ENCODE data around the gene GJC3. TPM values are rescaled to one million over a fixed set of nuclear protein-coding genes. Genes with fewer than 3 reads are reported as not detected.

GJC3 gene
- polyA plus RNA-seq, 2 of the 4 experiments (the other 2 are of a cell fraction) = 0.36 TPM; not detected in 1

GRCh38 chr7:99897322-99898022 is 31.9 kb downstream of the GJC3 start:
- ATAC-seq (no peak), FAIRE-seq (no peak), DNase-seq (ENCODE audit: low read depth in 1 of 2, low spot score in 1 of 2) (no peak)
- no peaks in the 10 kb centered on the region for H3K4me1 ChIP-seq
- no peaks in the 10 kb centered on the region for H3K9me3 ChIP-seq
- no peak overlapping the region for H3K4me2 ChIP-seq
- ChIA-PET CTCF (interaction anchor here (0.6 kb wide), 1 partner anchor 179 kb away, joined by 3 read pairs; no protein-coding TSS in a partner anchor), POLR2A (no interaction called here)
- no peak overlapping the region for H3K4me3 ChIP-seq
- 95% methylated on average over 6 of the region's 6 CpGs for WGBS (ENCODE audit: missing lambda C conversion rate)
- no peak overlapping the region for H3K27ac ChIP-seq
- no peak for TF ChIP-seq HOXB5 (CRISPR knock-in tag; IDR thresholded peaks at IDR 0.05)
- TF ChIP-seq, protein P1, sequence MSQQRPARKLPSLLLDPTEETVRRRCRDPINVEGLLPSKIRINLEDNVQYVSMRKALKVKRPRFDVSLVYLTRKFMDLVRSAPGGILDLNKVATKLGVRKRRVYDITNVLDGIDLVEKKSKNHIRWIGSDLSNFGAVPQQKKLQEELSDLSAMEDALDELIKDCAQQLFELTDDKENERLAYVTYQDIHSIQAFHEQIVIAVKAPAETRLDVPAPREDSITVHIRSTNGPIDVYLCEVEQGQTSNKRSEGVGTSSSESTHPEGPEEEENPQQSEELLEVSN (IDR thresholded peaks at IDR 0.05; ENCODE audit: borderline replicate concordance, low read depth) = no peak
- TF ChIP-seq ESRRA (IDR thresholded peaks at IDR 0.05; ENCODE audit: borderline replicate concordance, low read length) = no peak
- no peak for TF ChIP-seq HEYL (CRISPR knock-in tag; IDR thresholded peaks at IDR 0.05)

DNA sequence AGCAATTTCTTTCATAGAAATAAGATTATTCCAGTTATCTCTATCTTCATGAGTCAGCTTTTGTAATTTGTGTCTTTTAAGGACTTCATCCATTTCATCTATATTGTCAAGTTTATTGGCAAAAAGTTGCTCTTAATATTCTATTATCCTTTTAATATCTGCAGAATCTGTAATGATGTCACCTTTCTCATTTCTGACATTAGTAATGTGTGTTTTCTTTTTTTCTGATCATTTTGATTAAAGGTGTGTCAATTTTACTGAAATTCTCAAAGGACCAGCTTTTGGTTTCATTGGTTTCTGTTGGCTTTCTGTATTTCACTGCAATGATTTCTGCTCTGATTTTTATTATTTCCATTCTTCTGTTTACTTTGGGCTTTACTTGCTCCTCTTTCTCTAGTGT is 34.7 kb downstream of the GJC3 start:
- Histone ChIP-seq H3K27ac (no peak overlapping the region), H3K4me1 (no peaks in the 10 kb centered on the region), H3K4me2 (no peak overlapping the region), H3K9me3 (no peaks in the 10 kb centered on the region), H3K4me3 (no peak overlapping the region)
- TF ChIP-seq, protein P2, sequence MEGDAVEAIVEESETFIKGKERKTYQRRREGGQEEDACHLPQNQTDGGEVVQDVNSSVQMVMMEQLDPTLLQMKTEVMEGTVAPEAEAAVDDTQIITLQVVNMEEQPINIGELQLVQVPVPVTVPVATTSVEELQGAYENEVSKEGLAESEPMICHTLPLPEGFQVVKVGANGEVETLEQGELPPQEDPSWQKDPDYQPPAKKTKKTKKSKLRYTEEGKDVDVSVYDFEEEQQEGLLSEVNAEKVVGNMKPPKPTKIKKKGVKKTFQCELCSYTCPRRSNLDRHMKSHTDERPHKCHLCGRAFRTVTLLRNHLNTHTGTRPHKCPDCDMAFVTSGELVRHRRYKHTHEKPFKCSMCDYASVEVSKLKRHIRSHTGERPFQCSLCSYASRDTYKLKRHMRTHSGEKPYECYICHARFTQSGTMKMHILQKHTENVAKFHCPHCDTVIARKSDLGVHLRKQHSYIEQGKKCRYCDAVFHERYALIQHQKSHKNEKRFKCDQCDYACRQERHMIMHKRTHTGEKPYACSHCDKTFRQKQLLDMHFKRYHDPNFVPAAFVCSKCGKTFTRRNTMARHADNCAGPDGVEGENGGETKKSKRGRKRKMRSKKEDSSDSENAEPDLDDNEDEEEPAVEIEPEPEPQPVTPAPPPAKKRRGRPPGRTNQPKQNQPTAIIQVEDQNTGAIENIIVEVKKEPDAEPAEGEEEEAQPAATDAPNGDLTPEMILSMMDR (IDR thresholded peaks at IDR 0.05) = no peak
- TF ChIP-seq CBX2 (IDR thresholded peaks at IDR 0.05; ENCODE audit: borderline replicate concordance, low read depth) (no peak), PBX3 (IDR thresholded peaks at IDR 0.05) (no peak), NR3C1 (IDR thresholded peaks at IDR 0.05) (no peak), FOXS1 (CRISPR knock-in tag; IDR thresholded peaks at IDR 0.05) (no peak), KDM5A (IDR thresholded peaks at IDR 0.05) (no peak), MAFK (IDR thresholded peaks at IDR 0.05; ENCODE audit: partially characterized antibody) (no peak), CHD2 (IDR thresholded peaks at IDR 0.05; ENCODE audit: low read length, partially characterized antibody) (no peak), FOSB (CRISPR knock-in tag; IDR thresholded peaks at IDR 0.05) (no peak), TP53 (CRISPR knock-in tag; IDR thresholded peaks at IDR 0.05) (no peak)
- DNase-seq (ENCODE audit: low read depth in 1 of 2, low spot score in 1 of 2) (no peak), FAIRE-seq (no peak), ATAC-seq (no peak)
- POLR2A ChIA-PET = interaction anchor here (0.8 kb wide), 1 partner anchor 25 kb away, joined by 3 read pairs; the partner anchor contains the start of gene TRIM4
- CTCF ChIA-PET = interaction anchor here (0.6 to 1.0 kb wide), 2 partner anchors 95 to 854 kb away, joined by 3 read pairs; no protein-coding TSS in a partner anchor

DNA sequence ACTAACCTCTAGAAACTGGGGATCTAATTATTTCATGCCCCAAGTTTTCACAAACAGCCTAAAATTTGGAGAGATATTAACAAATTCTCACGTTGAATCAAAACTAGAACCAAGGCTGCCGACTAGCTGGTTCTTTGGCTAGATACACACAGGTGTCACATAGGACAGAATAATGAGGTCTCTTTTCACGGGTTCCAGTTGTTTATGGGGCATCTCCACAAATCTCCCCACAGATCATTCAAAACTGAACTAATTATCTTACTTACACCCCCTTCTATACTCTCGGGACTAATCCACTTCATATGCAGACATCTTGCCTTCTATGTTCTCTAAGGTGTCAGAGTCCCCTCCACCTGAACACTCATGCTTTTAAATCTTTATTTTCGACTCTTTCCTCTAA is 36.1 kb downstream of the GJC3 start:
- no peaks in the 10 kb centered on the region for H3K9me3 ChIP-seq
- DNase-seq (ENCODE audit: low read depth in 1 of 2, low spot score in 1 of 2) (no peak), ATAC-seq (no peak), FAIRE-seq (no peak)
- WGBS (ENCODE audit: missing lambda C conversion rate) = 65% methylated on average over 5 of the region's 5 CpGs
- no peak overlapping the region for H3K27ac ChIP-seq
- H3K4me1 ChIP-seq = no peaks in the 10 kb centered on the region
- H3K4me2 ChIP-seq = no peak overlapping the region
- CTCF ChIA-PET = no interaction called here
- no peak overlapping the region for H3K4me3 ChIP-seq
- POLR2A ChIA-PET = no interaction called here
- TF ChIP-seq ZFP36 (IDR thresholded peaks at IDR 0.05; ENCODE audit: borderline replicate concordance, partially characterized antibody) (no peak), RCOR1 (IDR thresholded peaks at IDR 0.05; ENCODE audit: low read depth, low read length) (no peak), RFX5 (IDR thresholded peaks at IDR 0.05) (no peak), BCL3 (IDR thresholded peaks at IDR 0.05) (no peak), HMGXB4 (CRISPR knock-in tag; IDR thresholded peaks at IDR 0.05; ENCODE audit: borderline replicate concordance) (no peak), CHD2 (IDR thresholded peaks at IDR 0.05; ENCODE audit: low read length, partially characterized antibody) (no peak)
- TF ChIP-seq, protein P3, sequence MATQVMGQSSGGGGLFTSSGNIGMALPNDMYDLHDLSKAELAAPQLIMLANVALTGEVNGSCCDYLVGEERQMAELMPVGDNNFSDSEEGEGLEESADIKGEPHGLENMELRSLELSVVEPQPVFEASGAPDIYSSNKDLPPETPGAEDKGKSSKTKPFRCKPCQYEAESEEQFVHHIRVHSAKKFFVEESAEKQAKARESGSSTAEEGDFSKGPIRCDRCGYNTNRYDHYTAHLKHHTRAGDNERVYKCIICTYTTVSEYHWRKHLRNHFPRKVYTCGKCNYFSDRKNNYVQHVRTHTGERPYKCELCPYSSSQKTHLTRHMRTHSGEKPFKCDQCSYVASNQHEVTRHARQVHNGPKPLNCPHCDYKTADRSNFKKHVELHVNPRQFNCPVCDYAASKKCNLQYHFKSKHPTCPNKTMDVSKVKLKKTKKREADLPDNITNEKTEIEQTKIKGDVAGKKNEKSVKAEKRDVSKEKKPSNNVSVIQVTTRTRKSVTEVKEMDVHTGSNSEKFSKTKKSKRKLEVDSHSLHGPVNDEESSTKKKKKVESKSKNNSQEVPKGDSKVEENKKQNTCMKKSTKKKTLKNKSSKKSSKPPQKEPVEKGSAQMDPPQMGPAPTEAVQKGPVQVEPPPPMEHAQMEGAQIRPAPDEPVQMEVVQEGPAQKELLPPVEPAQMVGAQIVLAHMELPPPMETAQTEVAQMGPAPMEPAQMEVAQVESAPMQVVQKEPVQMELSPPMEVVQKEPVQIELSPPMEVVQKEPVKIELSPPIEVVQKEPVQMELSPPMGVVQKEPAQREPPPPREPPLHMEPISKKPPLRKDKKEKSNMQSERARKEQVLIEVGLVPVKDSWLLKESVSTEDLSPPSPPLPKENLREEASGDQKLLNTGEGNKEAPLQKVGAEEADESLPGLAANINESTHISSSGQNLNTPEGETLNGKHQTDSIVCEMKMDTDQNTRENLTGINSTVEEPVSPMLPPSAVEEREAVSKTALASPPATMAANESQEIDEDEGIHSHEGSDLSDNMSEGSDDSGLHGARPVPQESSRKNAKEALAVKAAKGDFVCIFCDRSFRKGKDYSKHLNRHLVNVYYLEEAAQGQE (IDR thresholded peaks at IDR 0.05) = no peak
- TF ChIP-seq, protein P4, sequence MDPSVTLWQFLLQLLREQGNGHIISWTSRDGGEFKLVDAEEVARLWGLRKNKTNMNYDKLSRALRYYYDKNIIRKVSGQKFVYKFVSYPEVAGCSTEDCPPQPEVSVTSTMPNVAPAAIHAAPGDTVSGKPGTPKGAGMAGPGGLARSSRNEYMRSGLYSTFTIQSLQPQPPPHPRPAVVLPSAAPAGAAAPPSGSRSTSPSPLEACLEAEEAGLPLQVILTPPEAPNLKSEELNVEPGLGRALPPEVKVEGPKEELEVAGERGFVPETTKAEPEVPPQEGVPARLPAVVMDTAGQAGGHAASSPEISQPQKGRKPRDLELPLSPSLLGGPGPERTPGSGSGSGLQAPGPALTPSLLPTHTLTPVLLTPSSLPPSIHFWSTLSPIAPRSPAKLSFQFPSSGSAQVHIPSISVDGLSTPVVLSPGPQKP (IDR thresholded peaks at IDR 0.05; ENCODE audit: low read depth, low read length) = no peak
